Measurements from ENCODE around the gene NUP210. TPM values are rescaled to one million over a fixed set of nuclear protein-coding genes. Genes with fewer than 3 reads are reported as not detected.

The NUP210 gene
- total and polyA plus RNA-seq, 4 donors, result 9.9 to 38.6 (median 22.9) TPM

GRCh38 chr3:13289771-13290285 is 130.3 kb downstream of the NUP210 start:
- Histone ChIP-seq H3K36me3 (ENCODE audit: control insufficient read depth in 4 of 4, insufficient read depth in 3 of 4, low read depth in 1 of 4, low read length in 3 of 4) (no peaks in the 10 kb centered on the region), H3K9ac (ENCODE audit: low read depth in 1 of 2, low read length in 2 of 2) (no peak overlapping the region), H3K9me3 (ENCODE audit: control insufficient read depth in 4 of 4, low read length in 3 of 4) (peaks cover 0 to 8% (median 4%) of the 10 kb centered on the region in 4 donors), H3K4me3 (ENCODE audit: low read depth in 1 of 3, low read length in 3 of 3) (no peak overlapping the region), H3K27ac (ENCODE audit: low read depth in 1 of 2, low read length in 2 of 2) (no peak overlapping the region), H3K27me3 (ENCODE audit: control insufficient read depth in 4 of 4, insufficient read depth in 4 of 4, low read length in 3 of 4) (no peaks in the 10 kb centered on the region), H3K4me1 (ENCODE audit: control insufficient read depth in 4 of 4, insufficient read depth in 4 of 4, low read length in 3 of 4) (no peaks in the 10 kb centered on the region)
- TF ChIP-seq FOXA1 (IDR thresholded peaks at IDR 0.05) (no peak), HNF4G (IDR thresholded peaks at IDR 0.05) (no peak), RXRA (IDR thresholded peaks at IDR 0.05) (no peak), ATF3 (IDR thresholded peaks at IDR 0.05) (no peak), NR2F2 (IDR thresholded peaks at IDR 0.05) (no peak), HNF4A (conservative IDR thresholded peaks at IDR 0.05) (no peak), JUND (IDR thresholded peaks at IDR 0.05) (no peak), FOXA2 (IDR thresholded peaks at IDR 0.05) (no peak), TAF1 (conservative IDR thresholded peaks at IDR 0.05) (no peak), RAD21 (IDR thresholded peaks at IDR 0.05) (no peak), ZBTB33 (IDR thresholded peaks at IDR 0.05) (no peak), CTCF (IDR thresholded peaks at IDR 0.05; ENCODE audit: low read depth, low read length, missing input control) (no peak), GABPA (IDR thresholded peaks at IDR 0.05 in 1 of 2, conservative IDR thresholded peaks at IDR 0.05 in 1 of 2) (no peak), EGR1 (IDR thresholded peaks at IDR 0.05; ENCODE audit: low read depth in 2 of 2) (no peak)
- TF ChIP-seq, protein P1, sequence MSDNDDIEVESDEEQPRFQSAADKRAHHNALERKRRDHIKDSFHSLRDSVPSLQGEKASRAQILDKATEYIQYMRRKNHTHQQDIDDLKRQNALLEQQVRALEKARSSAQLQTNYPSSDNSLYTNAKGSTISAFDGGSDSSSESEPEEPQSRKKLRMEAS (IDR thresholded peaks at IDR 0.05), result no peak
- no peak for DNase-seq (ENCODE audit: low spot score)
- 90% methylated on average over 9 of the region's 9 CpGs for WGBS

- Histone ChIP-seq H3K9ac (ENCODE audit: low read depth in 1 of 2, low read length in 2 of 2) (no peak overlapping the region), H3K9me3 (ENCODE audit: control insufficient read depth in 4 of 4, low read length in 3 of 4) (peaks cover 0 to 8% (median 4%) of the 10 kb centered on the region in 4 donors), H3K27ac (ENCODE audit: low read depth in 1 of 2, low read length in 2 of 2) (no peak overlapping the region), H3K4me1 (ENCODE audit: control insufficient read depth in 4 of 4, insufficient read depth in 4 of 4, low read length in 3 of 4) (no peaks in the 10 kb centered on the region), H3K36me3 (ENCODE audit: control insufficient read depth in 4 of 4, insufficient read depth in 3 of 4, low read depth in 1 of 4, low read length in 3 of 4) (no peaks in the 10 kb centered on the region), H3K4me3 (ENCODE audit: low read depth in 1 of 3, low read length in 3 of 3) (no peak overlapping the region), H3K27me3 (ENCODE audit: control insufficient read depth in 4 of 4, insufficient read depth in 4 of 4, low read length in 3 of 4) (no peaks in the 10 kb centered on the region)
- DNase-seq (ENCODE audit: low spot score), result no peak
- TF ChIP-seq FOXA1 (IDR thresholded peaks at IDR 0.05) (no peak), JUND (IDR thresholded peaks at IDR 0.05) (no peak), HNF4A (conservative IDR thresholded peaks at IDR 0.05) (no peak), HNF4G (IDR thresholded peaks at IDR 0.05) (no peak)
- WGBS, result 83% methylated on average over 10 of the region's 10 CpGs
Measured at GRCh38 chr3:13288732-13289718, 131.1 kb downstream of the NUP210 start.

All from liver (tissue), 9 donors.